Adrenal gland (tissue), 12 donors: ENCODE results near the gene CCDC81. TPM values are rescaled to one million over a fixed set of nuclear protein-coding genes. Genes with fewer than 3 reads are reported as not detected.

Source experiments
- DNase-seq, 7 donors: peaks; one replicate each; pipeline ENCODE4 v3.0.0-alpha.2; 2019 to 2020
- H3K27ac ChIP-seq, 5 donors: fragments of 200-600 bp; sonication (generic) in 4 of 5; 1 replicate in 3 of 5; 2 replicates in 2 of 5; pipeline versions ENCODE4 v1.5.1 to v1.8.0; 2016 to 2020; ENCODE audit warnings: mild to moderate bottlenecking in 1 of 5
- H3K27me3 ChIP-seq: fragments of 200-600 bp; 2 replicates; pipeline ENCODE4 v1.8.0; 2021
- H3K36me3 ChIP-seq, 2 donors: fragments of 200-600 bp; replicated peaks in 1 of 2; 1 replicate in 1 of 2; 2 replicates in 1 of 2; pipeline versions ENCODE4 v1.5.1 to v1.8.0; 2018 to 2022
- H3K4me1 ChIP-seq, 2 donors: fragments of 200-600 bp; replicated peaks in 1 of 2; 1 replicate in 1 of 2; 2 replicates in 1 of 2; pipeline versions ENCODE4 v1.5.1 to v1.8.0; 2018 to 2021
- H3K4me3 ChIP-seq, 4 donors: fragments of 200-600 bp; sonication (generic) in 3 of 4; one replicate each; pipeline ENCODE4 v1.5.1; 2016 to 2018
- H3K9me3 ChIP-seq, 3 donors: fragments of 200-600 bp; sonication (generic) in 1 of 3; replicated peaks in 1 of 3; 1 replicate in 2 of 3; 2 replicates in 1 of 3; pipeline versions ENCODE4 v1.5.1 to v1.8.0; 2016 to 2021
- CTCF ChIP-seq, 6 experiments: fragments of 450-650 bp in 4 of 6; fragments of 200-600 bp in 2 of 6; sonication (generic) in 1 of 6; IDR thresholded peaks; 1 replicate in 5 of 6; 2 replicates in 1 of 6; pipeline versions ENCODE4 v1.5.1 to v1.8.0; 2016 to 2021; ENCODE audit warnings: antibody characterized with exemption in 6 of 6, mild to moderate bottlenecking in 2 of 6, moderate library complexity in 1 of 6
- POLR2A ChIP-seq, 2 donors: fragments of 450-650 bp; IDR thresholded peaks; one replicate each; pipeline ENCODE4 v1.6.1; 2017; ENCODE audit warnings: antibody characterized with exemption in 2 of 2, mild to moderate bottlenecking in 2 of 2, moderate library complexity in 1 of 2
- WGBS, 4 donors: extraction: QIAGEN DNeasy Blood & Tissue Kit in 2 of 4; methylation state at CpG; one replicate each; pipeline versions ENCODE4 v1.1.5 to v1.1.7; 2013 to 2017; 5-methylcytosine and 5-hydroxymethylcytosine counted together
- intact Hi-C, 2 donors: fragments of 100-400 bp; cut with DNase I; formaldehyde crosslinking; loops; one replicate each; pipeline versions ENCODE4 v1.14.1 to v1.15.0; 2022 to 2023
- polyA plus RNA-seq, 3 donors: library from polyadenylated mRNA; stranded (reverse); fragments of 200-250 nt in 2 of 3; fragments of 350-450 nt in 1 of 3; fragmentation: Illumina TruSeq in 1 of 3; extraction: RNeasy Lipid Tissue Mini Kit (QIAGEN cat#74804) in 1 of 3; gene quantifications; one replicate each; pipeline ENCODE4 v1.2.3, GENCODE V29; 2013 to 2014
- total RNA-seq, 9 donors: library from RNA; depleted of rRNA in 4 of 9; stranded (reverse); fragments of >200 nt in 4 of 9; fragments of 120-200 nt in 1 of 9; fragmentation: NEBNext Ultra II Directional in 1 of 9; extraction: Animal tissue kit (Norgen Biotek cat#: 25700) in 1 of 9; gene quantifications; one replicate each; pipeline versions ENCODE4 v1.1.0 to v1.2.4, GENCODE V29; 2013 to 2023
- donor health status: healthy with polysubstance abuse.
- donor health status: Bipolar disorder and iron deficiency.
- donor health status: DM: yes; HTN: yes; CAD: no.
- donor health status: DM: no; HTN: no; CAD: no.
- donor health status: DM: no; HTN: no; CAD: no.
- donor health status: DM: yes; HTN: yes; CAD: no.

The CCDC81 gene
- total and polyA plus RNA-seq, 12 donors = 0.18 to 3.0 (median 0.69) TPM; not detected in 2

GRCh38 chr11:86435711-86436110, 61.0 kb downstream of the CCDC81 start:
- Histone ChIP-seq H3K27me3 (no peaks in the 10 kb centered on the region), H3K4me3 (no peak overlapping the region), H3K36me3 (no peaks in the 10 kb centered on the region), H3K27ac (no peak overlapping the region), H3K4me1 (no peaks in the 10 kb centered on the region), H3K9me3 (no peaks in the 10 kb centered on the region)
- intact Hi-C loops = no loop called here
- WGBS, 4 donors = 94 to 100% (median 96%) methylated on average over 2 of the region's 2 CpGs; no CpG with 5 or more reads in 1 of the 4 donors
- TF ChIP-seq POLR2A (IDR thresholded peaks at IDR 0.05) = no peak
- no peak for TF ChIP-seq CTCF (IDR thresholded peaks at IDR 0.05)
- DNase-seq = no peak

GRCh38 chr11:86438685-86439084, 64.0 kb downstream of the CCDC81 start:
- intact Hi-C loops = no loop called here
- DNase-seq = no peak
- H3K27ac ChIP-seq = no peak overlapping the region
- H3K27me3 ChIP-seq = no peaks in the 10 kb centered on the region
- no peaks in the 10 kb centered on the region for H3K36me3 ChIP-seq
- no peaks in the 10 kb centered on the region for H3K9me3 ChIP-seq
- no peaks in the 10 kb centered on the region for H3K4me1 ChIP-seq
- H3K4me3 ChIP-seq = no peak overlapping the region
- WGBS, 4 donors = 93 to 100% (median 99%) methylated on average over 1 of the region's 1 CpG
- TF ChIP-seq POLR2A (IDR thresholded peaks at IDR 0.05) (no peak), CTCF (IDR thresholded peaks at IDR 0.05) (no peak)

- H3K27me3 ChIP-seq = no peaks in the 10 kb centered on the region
- TF ChIP-seq CTCF (IDR thresholded peaks at IDR 0.05) (no peak), POLR2A (IDR thresholded peaks at IDR 0.05) (no peak)
- H3K4me1 ChIP-seq = no peaks in the 10 kb centered on the region
- H3K9me3 ChIP-seq = no peaks in the 10 kb centered on the region
- no peaks in the 10 kb centered on the region for H3K36me3 ChIP-seq
- DNase-seq = peak in 3 of 7 donors; percentile 26 to 34 (median 30)
- H3K27ac ChIP-seq = peak overlapping the region in 2 of 5 donors; percentile 18 to 41
- intact Hi-C loops = no loop called here
- H3K4me3 ChIP-seq = no peak overlapping the region
- WGBS, 4 donors = 73 to 89% (median 83%) methylated on average over 3 of the region's 3 CpGs
Observed at GRCh38 chr11:86440305-86440716, 65.6 kb downstream of the CCDC81 start.

GRCh38 chr11:86440843-86441242, 66.2 kb downstream of the CCDC81 start:
- Histone ChIP-seq H3K4me3 (no peak overlapping the region), H3K27me3 (no peaks in the 10 kb centered on the region), H3K36me3 (no peaks in the 10 kb centered on the region), H3K4me1 (no peaks in the 10 kb centered on the region), H3K27ac (peak overlapping the region in 2 of 5 donors; percentile 18 to 41), H3K9me3 (no peaks in the 10 kb centered on the region)
- TF ChIP-seq CTCF (IDR thresholded peaks at IDR 0.05) (no peak), POLR2A (IDR thresholded peaks at IDR 0.05) (no peak)
- intact Hi-C loops = no loop called here
- WGBS, 4 donors = 75 to 92% (median 85%) methylated on average over 2 of the region's 2 CpGs
- no peak for DNase-seq
